Measurements from ENCODE around the gene NUP210L. TPM values are rescaled to one million over a fixed set of nuclear protein-coding genes. Genes with fewer than 3 reads are reported as not detected.
A peak's percentile ranks its signal among the peaks of the same experiment; 100 is the strongest.

The NUP210L gene
- total RNA-seq, 1 donor from 2014 or later, result not detected

- no peaks in the 10 kb centered on the region for H3K79me2 ChIP-seq (ENCODE audit: insufficient read depth, low read length)
- Mint-ChIP-seq H3K4me1 (ENCODE audit: low read depth, unreplicated experiment) (peaks cover 5% of the 10 kb centered on the region), H3K4me3 (ENCODE audit: unreplicated experiment) (no peak overlapping the region), H3K9me3 (ENCODE audit: unreplicated experiment) (no peaks in the 10 kb centered on the region), H3K27ac (ENCODE audit: unreplicated experiment) (no peak overlapping the region), H3K36me3 (ENCODE audit: low read depth, unreplicated experiment) (no peaks in the 10 kb centered on the region), H3K27me3 (ENCODE audit: low read depth, unreplicated experiment) (no peaks in the 10 kb centered on the region)
- no peaks in the 10 kb centered on the region for H3K9me3 ChIP-seq (ENCODE audit: insufficient read depth, low read depth, low read length)
- TF ChIP-seq CTCF (IDR thresholded peaks at IDR 0.05; ENCODE audit: insufficient read depth, low read depth, low read length) (no peak), EZH2 (IDR thresholded peaks at IDR 0.05; ENCODE audit: insufficient read depth, low read length) (no peak)
- no peaks in the 10 kb centered on the region for H3K36me3 ChIP-seq (ENCODE audit: insufficient read depth, low read length)
- H3K4me3 ChIP-seq (ENCODE audit: insufficient read depth, low read depth, low read length), result no peak overlapping the region
- no peak overlapping the region for H3K9ac ChIP-seq (ENCODE audit: low read length)
- H3K27me3 ChIP-seq (ENCODE audit: insufficient read depth, low read length), result no peaks in the 10 kb centered on the region
- H3K27ac ChIP-seq (ENCODE audit: low read depth, low read length), result no peak overlapping the region
- H3K4me2 ChIP-seq (ENCODE audit: low read length), result no peak overlapping the region
- no peaks in the 10 kb centered on the region for H4K20me1 ChIP-seq (ENCODE audit: insufficient read depth, low read length)
- H2AFZ ChIP-seq (ENCODE audit: low read depth, low read length), result no peak overlapping the region
- DNase-seq (ENCODE audit: low read depth) (peak; percentile 24), FAIRE-seq (no peak)
- H3K4me1 ChIP-seq (ENCODE audit: insufficient read depth, low read length), result no peaks in the 10 kb centered on the region
Measured at GRCh38 chr1:154141240-154141639, 13.6 kb downstream of the NUP210L start.

DNA sequence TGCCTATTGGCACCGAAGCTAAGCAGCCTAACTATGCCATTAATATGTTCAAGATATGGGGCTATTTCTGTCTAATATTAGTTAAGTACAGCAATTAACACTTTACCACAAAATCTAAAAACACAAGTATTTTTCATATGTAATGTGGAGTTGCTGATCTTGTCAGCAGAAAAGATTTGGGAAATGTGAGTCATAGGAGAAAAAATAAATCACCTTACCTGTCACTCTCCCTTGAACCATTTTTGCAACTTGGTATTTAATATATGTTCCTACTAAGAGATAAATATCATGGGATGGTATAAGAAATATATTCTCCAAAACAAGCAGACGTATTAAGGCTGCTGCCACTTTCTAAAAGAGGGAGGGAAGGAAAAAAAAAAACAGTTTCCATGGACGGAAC, 17.0 kb downstream of the NUP210L start:
- Histone ChIP-seq H3K4me1 (ENCODE audit: insufficient read depth, low read length) (no peaks in the 10 kb centered on the region), H3K79me2 (ENCODE audit: insufficient read depth, low read length) (no peaks in the 10 kb centered on the region), H3K9me3 (ENCODE audit: insufficient read depth, low read depth, low read length) (no peaks in the 10 kb centered on the region), H3K27me3 (ENCODE audit: insufficient read depth, low read length) (no peaks in the 10 kb centered on the region), H2AFZ (ENCODE audit: low read depth, low read length) (no peak overlapping the region), H3K27ac (ENCODE audit: low read depth, low read length) (no peak overlapping the region), H3K36me3 (ENCODE audit: insufficient read depth, low read length) (no peaks in the 10 kb centered on the region), H4K20me1 (ENCODE audit: insufficient read depth, low read length) (no peaks in the 10 kb centered on the region), H3K9ac (ENCODE audit: low read length) (no peak overlapping the region), H3K4me2 (ENCODE audit: low read length) (no peak overlapping the region), H3K4me3 (ENCODE audit: insufficient read depth, low read depth, low read length) (no peak overlapping the region)
- no peak overlapping the region for H3K4me3 Mint-ChIP-seq (ENCODE audit: unreplicated experiment)
- no peak overlapping the region for H3K27ac Mint-ChIP-seq (ENCODE audit: unreplicated experiment)
- TF ChIP-seq EZH2 (IDR thresholded peaks at IDR 0.05; ENCODE audit: insufficient read depth, low read length) (no peak), CTCF (IDR thresholded peaks at IDR 0.05; ENCODE audit: insufficient read depth, low read depth, low read length) (no peak)
- H3K4me1 Mint-ChIP-seq (ENCODE audit: low read depth, unreplicated experiment), result peaks cover 5% of the 10 kb centered on the region
- no peaks in the 10 kb centered on the region for H3K27me3 Mint-ChIP-seq (ENCODE audit: low read depth, unreplicated experiment)
- FAIRE-seq, result no peak
- no peaks in the 10 kb centered on the region for H3K36me3 Mint-ChIP-seq (ENCODE audit: low read depth, unreplicated experiment)
- DNase-seq (ENCODE audit: low read depth), result no peak
- no peaks in the 10 kb centered on the region for H3K9me3 Mint-ChIP-seq (ENCODE audit: unreplicated experiment)

DNA sequence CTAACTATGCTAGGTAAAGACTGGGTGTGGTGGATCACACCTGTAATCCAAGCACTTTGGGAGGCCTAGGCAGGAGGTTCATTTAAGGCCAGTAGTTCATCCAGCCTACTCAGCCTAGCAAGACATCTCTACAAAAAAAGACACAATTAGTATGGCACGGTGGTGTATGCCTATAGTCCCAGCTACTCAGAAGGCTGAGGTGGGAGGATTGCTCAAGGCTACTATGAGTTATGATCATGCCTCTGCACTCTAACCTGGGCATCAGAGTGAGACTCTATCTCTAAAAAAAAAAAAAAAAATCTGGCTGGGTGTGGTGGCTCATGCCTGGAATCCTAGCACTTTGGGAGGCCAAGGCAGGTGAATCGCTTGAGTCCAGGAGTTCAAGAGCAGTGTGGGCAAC, 21.6 kb downstream of the NUP210L start:
- H3K27ac Mint-ChIP-seq (ENCODE audit: unreplicated experiment), result no peak overlapping the region

More for the DNA sequence above, 21.6 kb downstream of the NUP210L start:
- Histone ChIP-seq H3K9me3 (ENCODE audit: insufficient read depth, low read depth, low read length) (no peaks in the 10 kb centered on the region), H3K4me2 (ENCODE audit: low read length) (no peak overlapping the region), H3K4me3 (ENCODE audit: insufficient read depth, low read depth, low read length) (no peak overlapping the region), H2AFZ (ENCODE audit: low read depth, low read length) (no peak overlapping the region), H4K20me1 (ENCODE audit: insufficient read depth, low read length) (no peaks in the 10 kb centered on the region), H3K27me3 (ENCODE audit: insufficient read depth, low read length) (no peaks in the 10 kb centered on the region), H3K79me2 (ENCODE audit: insufficient read depth, low read length) (no peaks in the 10 kb centered on the region), H3K27ac (ENCODE audit: low read depth, low read length) (no peak overlapping the region), H3K4me1 (ENCODE audit: insufficient read depth, low read length) (no peaks in the 10 kb centered on the region), H3K9ac (ENCODE audit: low read length) (no peak overlapping the region), H3K36me3 (ENCODE audit: insufficient read depth, low read length) (no peaks in the 10 kb centered on the region)
- FAIRE-seq (no peak), DNase-seq (ENCODE audit: low read depth) (no peak)
- Mint-ChIP-seq H3K36me3 (ENCODE audit: low read depth, unreplicated experiment) (no peaks in the 10 kb centered on the region), H3K4me3 (ENCODE audit: unreplicated experiment) (no peak overlapping the region), H3K4me1 (ENCODE audit: low read depth, unreplicated experiment) (peaks cover 11% of the 10 kb centered on the region), H3K9me3 (ENCODE audit: unreplicated experiment) (no peaks in the 10 kb centered on the region), H3K27me3 (ENCODE audit: low read depth, unreplicated experiment) (no peaks in the 10 kb centered on the region)
- TF ChIP-seq CTCF (IDR thresholded peaks at IDR 0.05; ENCODE audit: insufficient read depth, low read depth, low read length) (no peak), EZH2 (IDR thresholded peaks at IDR 0.05; ENCODE audit: insufficient read depth, low read length) (no peak)
